H9 (cell line): ENCODE results near the gene IGLL5. TPM values are rescaled to one million over a fixed set of nuclear protein-coding genes. Genes with fewer than 3 reads are reported as not detected.

Source experiments
- DNase-seq: peaks from one replicate; pipeline ENCODE4 v3.0.0-alpha.2; 2017
- H2AFZ ChIP-seq: one replicate; pipeline ENCODE4 v1.6.1; 2013; ENCODE audit warnings: mild to moderate bottlenecking, low read length, control low read depth, moderate library complexity
- H2AK5ac ChIP-seq: 2 replicates; pipeline ENCODE4 v1.6.1; 2013; ENCODE audit warnings: low read length, control low read depth, mixed read lengths; ENCODE audit not compliant: insufficient read length
- H2BK120ac ChIP-seq: one replicate; pipeline ENCODE4 v1.6.1; 2013; ENCODE audit warnings: low read depth, mild to moderate bottlenecking, low read length, control low read depth, inconsistent platforms; ENCODE audit not compliant: poor library complexity, severe bottlenecking
- H2BK12ac ChIP-seq: 2 replicates; pipeline ENCODE4 v1.6.1; 2013; ENCODE audit warnings: low read length, control low read depth, mixed read lengths, low read depth; ENCODE audit not compliant: insufficient read length
- H2BK15ac ChIP-seq: 2 replicates; pipeline ENCODE4 v1.6.1; 2013; ENCODE audit warnings: low read depth, low read length, control low read depth
- H2BK20ac ChIP-seq: one replicate; pipeline ENCODE4 v1.6.1; 2013; ENCODE audit warnings: low read depth, mild to moderate bottlenecking, low read length, control low read depth, inconsistent platforms; ENCODE audit not compliant: poor library complexity, severe bottlenecking
- H2BK5ac ChIP-seq: 2 replicates; pipeline ENCODE4 v1.6.1; 2013; ENCODE audit warnings: low read length, control low read depth, mixed read lengths; ENCODE audit not compliant: insufficient read length
- H3K14ac ChIP-seq: 2 replicates; pipeline ENCODE4 v1.6.1; 2013; ENCODE audit warnings: low read length, control low read depth; ENCODE audit not compliant: insufficient read depth
- H3K18ac ChIP-seq: 2 replicates; pipeline ENCODE4 v1.6.1; 2013; ENCODE audit warnings: low read depth, mild to moderate bottlenecking, mixed read lengths, low read length, control low read depth; ENCODE audit not compliant: insufficient read length
- H3K23ac ChIP-seq: 2 replicates; pipeline ENCODE4 v1.6.1; 2013; ENCODE audit warnings: low read length, control low read depth, mixed read lengths, low read depth; ENCODE audit not compliant: insufficient read length
- H3K23me2 ChIP-seq: 2 replicates; pipeline ENCODE4 v1.6.1; 2013; ENCODE audit warnings: low read depth, mild to moderate bottlenecking, mixed read lengths, low read length, control low read depth; ENCODE audit not compliant: insufficient read length, poor library complexity, severe bottlenecking
- H3K27ac ChIP-seq: 2 replicates; pipeline ENCODE4 v1.5.1; 2013; ENCODE audit warnings: low read length, control low read depth, mixed read lengths, low read depth; ENCODE audit not compliant: insufficient read length
- H3K27me3 ChIP-seq: 2 replicates; pipeline ENCODE4 v1.6.1; 2013; ENCODE audit warnings: low read length, control low read depth, inconsistent platforms; ENCODE audit not compliant: insufficient read depth
- H3K4ac ChIP-seq: 2 replicates; pipeline ENCODE4 v1.6.1; 2013; ENCODE audit warnings: low read depth, mild to moderate bottlenecking, control low read depth, inconsistent platforms, low read length, moderate library complexity
- H3K4me1 ChIP-seq: 2 replicates; pipeline ENCODE4 v1.6.1; 2013; ENCODE audit warnings: low read length, control low read depth, inconsistent platforms; ENCODE audit not compliant: insufficient read depth
- H3K4me2 ChIP-seq: 2 replicates; pipeline ENCODE4 v1.6.1; 2013; ENCODE audit warnings: low read length, control low read depth, mixed read lengths; ENCODE audit not compliant: insufficient read length, insufficient read depth
- H3K56ac ChIP-seq: 2 replicates; pipeline ENCODE4 v1.6.1; 2013; ENCODE audit warnings: low read depth, mild to moderate bottlenecking, mixed read lengths, low read length, control low read depth; ENCODE audit not compliant: insufficient read length
- H3K79me1 ChIP-seq: 2 replicates; pipeline ENCODE4 v1.6.1; 2013; ENCODE audit warnings: low read depth, mild to moderate bottlenecking, moderate library complexity, low read length, control low read depth, inconsistent platforms; ENCODE audit not compliant: insufficient read depth, poor library complexity, severe bottlenecking
- H3K79me2 ChIP-seq: 2 replicates; pipeline ENCODE4 v1.6.1; 2013; ENCODE audit warnings: low read length, control low read depth, inconsistent platforms; ENCODE audit not compliant: insufficient read depth
- H3K9ac ChIP-seq: 2 replicates; pipeline ENCODE4 v1.6.1; 2013; ENCODE audit warnings: low read length, control low read depth, mixed read lengths; ENCODE audit not compliant: insufficient read length; ENCODE audit errors: extremely low read depth
- H3K9me3 ChIP-seq: one replicate; pipeline ENCODE4 v1.6.1; 2013; ENCODE audit warnings: low read depth, low read length, inconsistent platforms; ENCODE audit not compliant: control insufficient read depth
- H3T11ph ChIP-seq: one replicate; pipeline ENCODE4 v1.6.1; 2013; ENCODE audit warnings: mild to moderate bottlenecking, low read length, control low read depth, inconsistent platforms
- H4K20me1 ChIP-seq: one replicate; pipeline ENCODE4 v1.6.1; 2013; ENCODE audit not compliant: control insufficient read depth, insufficient read length, insufficient read depth
- H4K5ac ChIP-seq: 2 replicates; pipeline ENCODE4 v1.6.1; 2013; ENCODE audit warnings: low read depth, mild to moderate bottlenecking, mixed read lengths, low read length, control low read depth; ENCODE audit not compliant: insufficient read length
- H4K8ac ChIP-seq: replicated peaks from 2 replicates; pipeline ENCODE4 v1.6.1; 2013; ENCODE audit warnings: low read length, control low read depth, mixed read lengths, low read depth; ENCODE audit not compliant: insufficient read length
- H4K91ac ChIP-seq: 2 replicates; pipeline ENCODE4 v1.6.1; 2013; ENCODE audit warnings: low read depth, mild to moderate bottlenecking, moderate library complexity, mixed read lengths, low read length, control low read depth; ENCODE audit not compliant: insufficient read length
- H3K27ac Mint-ChIP-seq, 3 experiments: 2 replicates in 2 of 3; 3 replicates in 1 of 3; pipeline ENCODE4 v1.8.0; 2020 to 2021; ENCODE audit warnings: mixed read lengths in 3 of 3, mild to moderate bottlenecking in 1 of 3, moderate library complexity in 1 of 3
- H3K27me3 Mint-ChIP-seq: 2 replicates; pipeline ENCODE4 v1.8.0; 2021; ENCODE audit warnings: low read depth, mild to moderate bottlenecking, moderate library complexity, mixed read lengths
- H3K36me3 Mint-ChIP-seq, 3 experiments: 2 replicates in 2 of 3; 3 replicates in 1 of 3; pipeline ENCODE4 v1.8.0; 2020 to 2021; ENCODE audit warnings: low read depth in 3 of 3, mixed read lengths in 3 of 3; ENCODE audit not compliant: insufficient read depth in 1 of 3
- H3K4me1 Mint-ChIP-seq, 2 experiments: 2 replicates each; pipeline ENCODE4 v1.8.0; 2020; ENCODE audit warnings: mixed read lengths in 2 of 2
- H3K4me3 Mint-ChIP-seq, 2 experiments: 2 replicates in 1 of 2; 3 replicates in 1 of 2; pipeline ENCODE4 v1.8.0; 2020 to 2021; ENCODE audit warnings: mild to moderate bottlenecking in 2 of 2, mixed read lengths in 2 of 2, moderate library complexity in 1 of 2
- H3K9me3 Mint-ChIP-seq, 2 experiments: 2 replicates in 1 of 2; 3 replicates in 1 of 2; pipeline ENCODE4 v1.8.0; 2020; ENCODE audit warnings: mild to moderate bottlenecking in 2 of 2, mixed read lengths in 2 of 2, moderate library complexity in 1 of 2
- CTCF ChIP-seq: fragments of 200-600 bp; sonication (generic); conservative IDR thresholded peaks from 3 replicates; pipeline ENCODE4 v1.8.0; 2021; ENCODE audit warnings: antibody characterized with exemption, mild to moderate bottlenecking
- WGBS: extraction: QIAGEN DNeasy Blood & Tissue Kit; methylation state at CpG from one replicate; pipeline ENCODE4 v1.1.7; 2013; ENCODE audit warnings: missing lambda C conversion rate, low lambda C conversion rate, mixed read lengths; ENCODE audit not compliant: insufficient read length; ENCODE audit errors: extremely low coverage; 5-methylcytosine and 5-hydroxymethylcytosine counted together
- total RNA-seq: library from RNA; stranded (reverse); gene quantifications from 2 replicates; pipeline ENCODE4 v1.2.1, GENCODE V29; 2021

The IGLL5 gene
- total RNA-seq, 1 experiment from 2014 or later: not detected

GRCh38 chr22:22892096-22893052 is 4.8 kb downstream of the IGLL5 start:
- WGBS: no CpG with 5 or more reads among the region's 1 CpG
- Histone ChIP-seq H2BK5ac (no peak overlapping the region), H4K8ac (peak overlapping the region; percentile 20), H3K27ac (no peak overlapping the region), H3K79me1 (no peaks in the 10 kb centered on the region), H2BK15ac (no peak overlapping the region), H2BK12ac (no peak overlapping the region), H3K79me2 (no peaks in the 10 kb centered on the region), H2AFZ (no peak overlapping the region), H4K91ac (no peak overlapping the region), H3K18ac (no peak overlapping the region), H3K9ac (no peak overlapping the region), H3K4me2 (no peak overlapping the region), H3K4me1 (no peaks in the 10 kb centered on the region), H3K56ac (no peak overlapping the region), H3K23me2 (no peaks in the 10 kb centered on the region), H3K4ac (no peak overlapping the region), H3T11ph (no peak overlapping the region), H3K14ac (no peak overlapping the region), H3K27me3 (peaks cover 2% of the 10 kb centered on the region; the same call in 1 of the 2 replicates), H2BK120ac (no peak overlapping the region), H4K5ac (no peak overlapping the region), H2BK20ac (no peak overlapping the region), H2AK5ac (no peak overlapping the region), H3K9me3 (no peaks in the 10 kb centered on the region), H3K23ac (no peak overlapping the region), H4K20me1 (no peaks in the 10 kb centered on the region)
- Mint-ChIP-seq H3K4me3 (no peak overlapping the region), H3K27ac (no peak overlapping the region), H3K9me3 (no peaks in the 10 kb centered on the region), H3K27me3 (peaks cover 99% of the 10 kb centered on the region), H3K4me1 (no peaks in the 10 kb centered on the region), H3K36me3 (no peaks in the 10 kb centered on the region)
- no peak for DNase-seq
- TF ChIP-seq CTCF: no peak
